ENCODE measurements around the gene DGKE. TPM values are rescaled to one million over a fixed set of nuclear protein-coding genes. Genes with fewer than 3 reads are reported as not detected.

The DGKE gene
- total RNA-seq, 2 donors from 2014 or later = 44.1 to 49.9 TPM

- ATAC-seq (replicated peaks) = no peak
Measured at GRCh38 chr17:56823848-56824247, 10.1 kb upstream of the DGKE start.

GRCh38 chr17:56824503-56824902 lies 9.4 kb upstream of the DGKE start:
- Mint-ChIP-seq H3K4me3 (no peak overlapping the region), H3K27me3 (no peaks in the 10 kb centered on the region), H3K36me3 (ENCODE audit: low read depth) (peaks cover 19% of the 10 kb centered on the region), H3K9me3 (no peaks in the 10 kb centered on the region), H3K27ac (peak overlapping the region; percentile 18), H3K4me1 (peaks cover 16% of the 10 kb centered on the region)
- no peak for ATAC-seq (replicated peaks)

More at GRCh38 chr17:56823848-56824247, 10.1 kb upstream of the DGKE start:
- peaks cover 19% of the 10 kb centered on the region for H3K4me1 Mint-ChIP-seq
- H3K27me3 Mint-ChIP-seq = no peaks in the 10 kb centered on the region
- H3K27ac Mint-ChIP-seq = peak overlapping the region; percentile 18
- no peak overlapping the region for H3K4me3 Mint-ChIP-seq
- no peaks in the 10 kb centered on the region for H3K9me3 Mint-ChIP-seq
- peaks cover 13% of the 10 kb centered on the region for H3K36me3 Mint-ChIP-seq (ENCODE audit: low read depth)

- H3K4me1 Mint-ChIP-seq = peaks cover 20% of the 10 kb centered on the region
- H3K27ac Mint-ChIP-seq = no peak overlapping the region
- H3K9me3 Mint-ChIP-seq = no peaks in the 10 kb centered on the region
- H3K27me3 Mint-ChIP-seq = no peaks in the 10 kb centered on the region
- no peak overlapping the region for H3K4me3 Mint-ChIP-seq
- peaks cover 41% of the 10 kb centered on the region for H3K36me3 Mint-ChIP-seq (ENCODE audit: low read depth)
- no peak for ATAC-seq (replicated peaks)
Measured at GRCh38 chr17:56826611-56827414, 7.1 kb upstream of the DGKE start.

GRCh38 chr17:56830726-56831368 lies 3.1 kb upstream of the DGKE start:
- Mint-ChIP-seq H3K4me3 (peak overlapping the region; percentile 86), H3K9me3 (no peaks in the 10 kb centered on the region), H3K27ac (peak overlapping the region; percentile 89), H3K4me1 (peaks cover 26% of the 10 kb centered on the region), H3K36me3 (ENCODE audit: low read depth) (peaks cover 70% of the 10 kb centered on the region), H3K27me3 (no peaks in the 10 kb centered on the region)
- ATAC-seq (replicated peaks) = no peak

- Mint-ChIP-seq H3K4me1 (peaks cover 29% of the 10 kb centered on the region), H3K9me3 (no peaks in the 10 kb centered on the region), H3K4me3 (peak overlapping the region; percentile 86)
Measured at GRCh38 chr17:56831369-56832095, 2.4 kb upstream of the DGKE start.

GRCh38 chr17:56832446-56832845 lies 1.5 kb upstream of the DGKE start:
- no peaks in the 10 kb centered on the region for H3K27me3 Mint-ChIP-seq
- no peaks in the 10 kb centered on the region for H3K9me3 Mint-ChIP-seq
- peak overlapping the region; percentile 86 for H3K4me3 Mint-ChIP-seq
- peak overlapping the region; percentile 89 for H3K27ac Mint-ChIP-seq
- H3K36me3 Mint-ChIP-seq (ENCODE audit: low read depth) = peaks cover 79% of the 10 kb centered on the region
- ATAC-seq (replicated peaks) = no peak
- peaks cover 37% of the 10 kb centered on the region for H3K4me1 Mint-ChIP-seq

More at GRCh38 chr17:56831369-56832095, 2.4 kb upstream of the DGKE start:
- H3K36me3 Mint-ChIP-seq (ENCODE audit: low read depth) = peaks cover 77% of the 10 kb centered on the region
- ATAC-seq (replicated peaks) = no peak
- H3K27me3 Mint-ChIP-seq = no peaks in the 10 kb centered on the region
- H3K27ac Mint-ChIP-seq = peak overlapping the region; percentile 89

GRCh38 chr17:56833057-56833808 lies 718 bp upstream of the DGKE start:
- Mint-ChIP-seq H3K4me1 (peaks cover 45% of the 10 kb centered on the region), H3K4me3 (peak overlapping the region; percentile 86), H3K36me3 (ENCODE audit: low read depth) (peaks cover 86% of the 10 kb centered on the region), H3K27me3 (no peaks in the 10 kb centered on the region), H3K9me3 (no peaks in the 10 kb centered on the region), H3K27ac (peak overlapping the region; percentile 89)
- peak; percentile 70 for ATAC-seq (replicated peaks)

GRCh38 chr17:56834380-56835263 lies 671 bp downstream of the DGKE start:
- ATAC-seq (replicated peaks) = peak; percentile 37
- H3K9me3 Mint-ChIP-seq = no peaks in the 10 kb centered on the region
- no peaks in the 10 kb centered on the region for H3K27me3 Mint-ChIP-seq
- peak overlapping the region; percentile 86 for H3K4me3 Mint-ChIP-seq
- peaks cover 87% of the 10 kb centered on the region for H3K36me3 Mint-ChIP-seq (ENCODE audit: low read depth)
- H3K4me1 Mint-ChIP-seq = peaks cover 45% of the 10 kb centered on the region
- H3K27ac Mint-ChIP-seq = peak overlapping the region; percentile 87

- peak overlapping the region; percentile 87 for H3K27ac Mint-ChIP-seq
- H3K27me3 Mint-ChIP-seq = no peaks in the 10 kb centered on the region
- H3K4me3 Mint-ChIP-seq = peak overlapping the region; percentile 86
- peaks cover 45% of the 10 kb centered on the region for H3K4me1 Mint-ChIP-seq
- ATAC-seq (replicated peaks) = no peak
- H3K9me3 Mint-ChIP-seq = no peaks in the 10 kb centered on the region
- H3K36me3 Mint-ChIP-seq (ENCODE audit: low read depth) = peaks cover 88% of the 10 kb centered on the region
Measured at GRCh38 chr17:56835264-56835585, 1.3 kb downstream of the DGKE start.

- no peak for ATAC-seq (replicated peaks)
- Mint-ChIP-seq H3K4me1 (peaks cover 20% of the 10 kb centered on the region), H3K27ac (peak overlapping the region; percentile 84), H3K27me3 (no peaks in the 10 kb centered on the region), H3K9me3 (no peaks in the 10 kb centered on the region), H3K4me3 (peak overlapping the region; percentile 86), H3K36me3 (ENCODE audit: low read depth) (peaks cover 86% of the 10 kb centered on the region)
Measured at GRCh38 chr17:56838687-56839086, 4.7 kb downstream of the DGKE start.

- Mint-ChIP-seq H3K27ac (no peak overlapping the region), H3K9me3 (no peaks in the 10 kb centered on the region), H3K36me3 (ENCODE audit: low read depth) (peaks cover 88% of the 10 kb centered on the region), H3K4me1 (peaks cover 7% of the 10 kb centered on the region), H3K4me3 (no peak overlapping the region), H3K27me3 (no peaks in the 10 kb centered on the region)
- ATAC-seq (replicated peaks) = no peak
Measured at GRCh38 chr17:56842577-56842976, 8.6 kb downstream of the DGKE start.

GRCh38 chr17:56845934-56846333 lies 12.0 kb downstream of the DGKE start:
- Mint-ChIP-seq H3K36me3 (ENCODE audit: low read depth) (peaks cover 88% of the 10 kb centered on the region), H3K27ac (no peak overlapping the region), H3K4me1 (no peaks in the 10 kb centered on the region), H3K4me3 (no peak overlapping the region), H3K9me3 (no peaks in the 10 kb centered on the region), H3K27me3 (no peaks in the 10 kb centered on the region)
- ATAC-seq (replicated peaks) = no peak

- Mint-ChIP-seq H3K4me1 (no peaks in the 10 kb centered on the region), H3K27ac (no peak overlapping the region), H3K27me3 (no peaks in the 10 kb centered on the region), H3K4me3 (no peak overlapping the region), H3K36me3 (ENCODE audit: low read depth) (peaks cover 93% of the 10 kb centered on the region), H3K9me3 (no peaks in the 10 kb centered on the region)
- no peak for ATAC-seq (replicated peaks)
Measured at GRCh38 chr17:56847106-56847505, 13.2 kb downstream of the DGKE start.

Data from activated T-helper 17 cell treated with anti-CD3 and anti-CD28 coated beads, Interleukin-2, amount 50 U/mL, for 72 hours (primary cell).